Activated CD4-positive, CD25-positive, alpha-beta regulatory T cell treated with anti-CD3 and anti-CD28 coated beads, Interleukin-2, amount 50 U/mL, for 72 hours (primary cell): ENCODE data around the gene C17orf58.
"Not testable (repeated sequence)": the region's sequence is repeated elsewhere in the genome, so short reads cannot be mapped to it uniquely, and the experiment has no call there.

Source experiments
- DNase-seq: peaks from one replicate; pipeline ENCODE4 v3.0.0; 2021

The C17orf58 gene

GRCh38 chr17:67996301-67997171 is at the start of gene C17orf58:
Gene C17orf58 (minus strand): TSS chr17:67996469. CDS start chr17:67996198, 271 bp downstream.
- not testable (repeated sequence) for DNase-seq

DNA sequence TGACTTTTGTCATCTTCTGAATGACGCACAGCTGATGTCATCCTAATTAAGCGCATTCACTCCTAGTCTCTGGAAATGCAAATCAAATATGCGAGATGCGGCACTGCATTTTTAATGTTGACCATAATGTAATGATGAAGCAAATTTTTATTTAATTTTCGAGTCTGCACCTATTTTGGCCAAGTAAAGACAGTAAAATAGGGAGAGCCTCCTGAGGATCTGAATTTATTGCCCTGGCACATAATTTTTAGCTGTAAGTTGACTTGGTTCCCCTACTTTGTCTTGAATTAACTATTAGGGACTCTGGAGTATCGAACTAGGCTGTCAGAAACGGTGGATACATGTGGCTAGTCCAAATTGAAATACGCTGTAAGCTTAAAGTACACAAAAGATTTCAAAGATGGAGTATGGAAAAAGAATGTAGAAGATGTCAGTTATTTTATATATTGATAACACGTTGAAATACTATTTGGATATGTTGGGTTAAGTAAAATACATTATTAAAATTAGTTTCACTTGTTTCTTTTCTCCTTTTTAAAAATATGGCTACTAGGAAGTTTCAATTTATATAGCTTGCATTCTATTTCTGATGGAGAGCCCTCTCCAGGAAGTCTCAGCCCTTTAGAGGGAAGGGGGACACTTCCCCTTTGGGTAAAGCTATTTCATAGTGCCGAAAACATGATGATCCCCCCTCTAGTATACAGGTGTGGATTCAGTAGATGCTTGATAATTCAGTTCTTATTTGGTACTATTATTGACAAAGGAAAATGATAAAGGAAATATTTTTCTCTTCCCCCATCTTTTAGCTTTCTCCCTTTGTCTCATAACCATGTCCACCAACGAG is 40.3 kb upstream of the C17orf58 start:
- DNase-seq, result no peak

GRCh38 chr17:68035523-68036303 is 39.4 kb upstream of the C17orf58 start, which contains the start of gene KPNA2:
Gene KPNA2 (plus strand): TSS chr17:68035735. CDS start chr17:68037133, 1,398 bp downstream.
- DNase-seq, result peak; percentile 90

- DNase-seq, result peak; percentile 89
Measured at GRCh38 chr17:68035131-68035522, 38.9 kb upstream of the C17orf58 start.

- no peak for DNase-seq
Measured at GRCh38 chr17:68034452-68034776, 38.1 kb upstream of the C17orf58 start.

GRCh38 chr17:68033636-68034451 is 37.6 kb upstream of the C17orf58 start:
- DNase-seq, result no peak

- DNase-seq, result no peak
Measured at GRCh38 chr17:68029512-68030215, 33.4 kb upstream of the C17orf58 start.

DNA sequence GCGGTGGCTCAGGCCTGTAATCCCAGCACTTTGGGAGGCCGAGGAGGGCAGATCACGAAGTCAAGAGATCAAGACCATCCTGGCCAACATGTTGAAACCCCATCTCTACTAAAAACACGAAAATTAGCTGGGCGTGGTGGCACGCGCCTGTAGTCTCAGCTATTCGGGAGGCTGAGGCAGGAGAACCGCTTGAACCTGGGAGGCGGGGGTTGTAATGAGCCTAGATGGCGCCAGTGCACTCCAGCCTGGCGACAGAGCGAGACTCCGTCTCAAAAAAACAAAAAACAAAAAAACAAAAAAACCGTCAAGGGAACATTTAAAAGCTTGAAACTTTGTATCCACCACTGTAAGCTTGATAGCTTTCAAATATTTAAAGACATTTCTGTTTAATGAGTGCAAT is 26.3 kb upstream of the C17orf58 start:
- DNase-seq, result not testable (repeated sequence)

DNA sequence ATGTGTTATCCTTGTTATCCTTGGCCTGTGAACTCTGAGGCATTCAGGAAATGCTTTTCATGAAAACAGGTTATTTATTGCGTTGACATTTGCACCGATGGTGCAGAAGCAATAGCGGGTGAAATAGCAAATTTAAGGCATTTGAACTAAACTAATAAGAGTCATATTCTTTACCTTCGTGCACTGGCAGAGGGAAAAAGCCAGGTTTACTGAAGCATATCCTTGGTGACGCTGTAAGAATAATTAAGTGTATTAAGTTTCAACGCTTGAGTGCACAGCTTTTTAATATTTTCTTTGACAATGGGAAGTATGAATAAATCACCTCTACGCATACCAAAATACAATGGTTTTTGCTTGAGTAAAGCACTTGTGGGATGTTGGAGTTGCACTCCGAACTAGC is 25.7 kb upstream of the C17orf58 start:
- DNase-seq, result no peak

DNA sequence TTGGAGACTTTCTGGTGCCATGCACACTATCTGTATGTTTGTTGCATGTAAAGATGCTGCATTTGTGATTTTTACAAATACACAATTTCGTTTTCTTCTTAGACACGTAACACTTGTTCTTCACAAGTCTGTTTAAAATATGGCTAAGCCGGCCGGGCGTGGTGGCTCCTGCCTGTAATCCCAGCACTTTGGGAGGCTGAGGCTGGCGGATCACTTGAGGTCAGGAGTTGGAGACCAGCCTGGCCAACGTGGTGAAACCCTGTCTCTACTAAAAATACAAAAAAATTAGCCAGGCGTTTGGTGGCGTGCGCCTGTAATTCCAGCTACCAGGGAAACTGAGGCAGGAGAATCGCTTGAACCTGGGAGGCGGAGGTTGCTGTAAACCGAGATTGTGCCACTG is 24.5 kb upstream of the C17orf58 start:
- DNase-seq, result not testable (repeated sequence)

DNA sequence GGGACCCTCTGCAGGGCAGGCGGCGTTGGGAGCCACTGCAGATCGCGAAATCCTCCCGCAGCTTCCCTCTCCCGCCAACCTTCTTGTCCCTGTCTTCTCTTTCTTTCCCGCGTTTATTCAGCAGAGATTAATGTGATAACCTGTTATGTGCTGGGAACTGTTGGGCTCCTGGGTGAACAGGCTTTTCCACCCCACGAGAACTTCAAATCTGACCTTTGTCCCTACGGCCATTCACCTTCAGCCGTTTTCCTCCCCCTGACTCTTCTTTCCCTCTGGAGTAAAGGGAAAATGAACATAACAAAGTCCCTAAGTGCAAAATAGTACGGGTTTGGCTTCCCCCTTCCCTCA is 24.1 kb upstream of the C17orf58 start:
- DNase-seq, result no peak

- peak; percentile 100 for DNase-seq
Measured at GRCh38 chr17:68019675-68020408, 23.6 kb upstream of the C17orf58 start.

DNA sequence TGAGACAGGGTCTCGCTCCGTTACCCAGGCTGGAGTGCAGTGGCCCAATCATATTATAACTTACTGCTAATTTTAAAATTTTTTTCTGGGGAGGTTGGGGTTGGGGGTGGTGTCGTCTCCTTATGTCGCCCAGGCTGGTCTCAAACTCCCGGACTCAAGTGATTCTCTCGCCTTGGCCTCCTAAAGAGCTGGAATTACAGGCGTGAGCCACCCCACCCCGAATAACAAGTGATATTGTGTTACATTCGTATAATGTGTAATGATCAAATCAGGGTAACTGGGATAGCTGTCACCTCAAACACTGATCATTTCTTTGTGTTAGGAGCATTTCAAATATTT is 23.0 kb upstream of the C17orf58 start:
- DNase-seq, result no peak

DNA sequence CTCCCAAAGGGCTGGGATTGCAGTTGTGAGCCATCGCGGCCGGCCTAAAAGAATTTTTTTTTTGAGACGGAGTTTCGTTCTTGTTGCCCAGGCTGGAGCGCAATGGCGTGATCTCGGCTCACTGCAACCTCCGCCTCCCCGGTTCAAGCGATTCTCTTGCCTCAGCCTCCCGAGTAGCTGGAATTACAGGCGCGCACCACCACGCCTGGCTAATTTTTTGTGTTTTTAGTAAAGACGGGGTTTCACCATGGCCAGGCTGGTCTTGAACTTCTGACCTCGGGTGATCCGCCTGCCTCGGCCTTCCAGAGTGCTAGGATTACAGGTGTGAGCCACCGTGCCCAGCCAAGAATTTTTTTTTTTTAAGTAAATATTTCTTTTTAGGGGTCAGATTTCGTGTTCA is 22.2 kb upstream of the C17orf58 start:
- DNase-seq, result not testable (repeated sequence)

DNA sequence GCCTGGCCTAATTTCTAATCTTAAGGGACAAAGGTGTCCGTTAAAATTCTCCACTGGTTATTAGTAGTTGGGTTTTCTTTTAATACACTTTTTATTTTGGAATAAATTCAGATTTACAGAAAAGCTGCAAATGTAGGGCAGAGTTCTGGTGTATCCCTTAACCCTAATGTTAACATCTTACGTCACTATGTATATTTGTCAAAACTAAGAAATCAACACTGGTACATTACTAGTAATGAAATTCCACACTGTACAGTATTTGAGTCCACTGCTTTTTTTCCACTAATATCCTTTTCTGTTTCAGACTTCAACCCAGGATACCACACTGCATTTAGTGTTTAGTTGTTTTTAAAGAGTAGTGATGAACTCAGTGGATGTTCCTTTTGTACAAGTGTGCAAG is 20.6 kb upstream of the C17orf58 start:
- no peak for DNase-seq

DNA sequence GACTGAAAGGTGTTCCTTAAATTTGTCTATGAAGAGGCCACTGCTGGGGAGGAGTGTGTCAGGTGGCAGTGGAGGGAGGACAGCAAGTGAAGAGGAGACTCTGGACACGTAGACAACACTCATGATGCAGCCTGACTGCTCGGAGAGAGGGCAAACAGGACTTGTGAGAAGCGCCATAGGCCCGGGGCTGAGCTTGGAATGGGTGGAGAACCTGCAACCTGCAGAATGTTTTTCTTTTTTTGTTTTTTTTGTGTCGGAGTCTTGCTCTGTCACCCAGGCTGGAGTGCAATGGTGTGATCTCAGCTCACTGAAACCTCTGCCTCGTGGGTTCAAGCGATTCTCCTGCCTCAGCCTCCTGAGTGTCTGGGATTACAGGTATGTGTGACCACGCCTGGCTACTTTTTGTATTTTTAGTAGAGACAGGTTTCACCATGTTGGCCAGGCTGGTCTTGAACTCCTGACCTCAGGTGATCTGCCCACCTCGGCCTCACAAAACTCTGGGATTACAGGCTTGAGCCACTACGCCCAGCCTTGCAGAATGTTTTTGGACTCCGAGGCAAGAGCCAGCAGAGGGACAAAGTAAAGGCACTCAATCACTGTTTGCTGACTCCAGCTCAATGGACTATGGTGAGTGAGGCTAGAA is 18.9 kb upstream of the C17orf58 start:
- DNase-seq, result no peak

- DNase-seq, result no peak
Measured at GRCh38 chr17:68013385-68013784, 17.1 kb upstream of the C17orf58 start.

- DNase-seq, result peak; percentile 79
Measured at GRCh38 chr17:68011199-68011665, 15.0 kb upstream of the C17orf58 start.

DNA sequence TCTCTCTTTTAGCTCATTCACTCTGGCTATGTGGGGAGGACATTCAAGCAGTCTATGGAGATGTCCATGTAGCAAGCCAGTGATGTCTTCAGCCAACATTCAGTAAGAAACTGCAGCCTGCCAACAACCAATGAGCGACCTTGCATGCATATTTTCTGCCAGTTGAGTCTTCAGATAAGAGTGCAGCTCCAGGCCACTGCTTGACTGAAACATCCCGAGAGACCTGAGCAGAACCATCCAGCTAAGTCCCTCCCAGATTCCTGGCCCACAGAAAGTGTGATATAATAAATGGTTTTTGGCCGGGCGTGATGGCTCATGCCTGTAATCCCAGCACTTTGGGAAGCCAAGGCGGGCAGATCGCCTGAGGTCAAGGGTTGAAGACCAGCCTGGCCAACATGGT is 10.5 kb upstream of the C17orf58 start:
- no peak for DNase-seq

DNA sequence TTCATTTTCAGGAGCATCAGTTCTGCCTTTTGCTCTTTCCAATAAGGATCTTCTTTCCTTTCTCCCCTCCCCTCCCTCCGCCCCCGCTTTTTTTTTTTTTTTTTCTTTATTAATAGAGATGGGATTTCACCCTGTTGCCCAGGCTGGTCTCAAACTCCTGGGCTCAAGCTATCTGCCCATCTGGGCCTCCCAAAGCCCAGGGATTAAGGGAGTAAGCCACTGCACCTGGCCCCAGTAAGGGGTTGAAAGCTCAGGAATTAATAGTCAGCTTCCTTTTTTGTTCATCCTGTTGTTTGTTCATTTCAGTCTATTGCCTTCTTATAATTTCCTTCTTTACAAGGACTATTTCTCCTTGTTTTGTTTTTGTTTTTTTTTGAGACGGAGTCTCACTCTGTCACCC is 7.9 kb upstream of the C17orf58 start:
- no peak for DNase-seq
